B cell (primary cell): ENCODE data around the gene ZNF442. TPM values are rescaled to one million over a fixed set of nuclear protein-coding genes. Genes with fewer than 3 reads are reported as not detected.

Source experiments
- ATAC-seq: fragments of 200-7000 bp; cut with Tn5 transposase; one replicate; pipeline ENCODE4 v1.10.0; 2021; ENCODE audit warnings: low read depth, mild to moderate bottlenecking, moderate number of reproducible peaks, moderate library complexity
- CTCF ChIA-PET: fragments of 350-600 bp; sonication (Branson Sonifier 250); formaldehyde crosslinking; loops from one replicate; lab custom pipeline; 2021; ENCODE audit warnings: antibody characterized with exemption, inconsistent platforms; lab: Charles Lee
- POLR2A ChIA-PET: fragments of 350-600 bp; sonication (Branson Sonifier 250); formaldehyde crosslinking; loops from one replicate; lab custom pipeline; 2021; ENCODE audit warnings: antibody characterized with exemption; lab: Charles Lee
- DNase-seq: peaks from one replicate; pipeline ENCODE4 v3.0.0; 2013
- H2AFZ ChIP-seq: 2 replicates; pipeline ENCODE4 v1.6.1; 2012; ENCODE audit warnings: mild to moderate bottlenecking, low read depth, low read length; ENCODE audit not compliant: insufficient read depth, poor library complexity, severe bottlenecking
- H3K27ac ChIP-seq, 2 donors: 1 replicate in 1 of 2; 2 replicates in 1 of 2; pipeline ENCODE4 v1.5.1; 2012 to 2013; ENCODE audit warnings: low read length in 2 of 2, mild to moderate bottlenecking in 2 of 2, moderate library complexity in 1 of 2
- H3K27me3 ChIP-seq, 4 experiments: fragments of 200-600 bp in 1 of 4; sonication (generic) in 1 of 4; replicated peaks in 1 of 4; 1 replicate in 2 of 4; 2 replicates in 2 of 4; pipeline versions ENCODE4 v1.6.1 to v1.7.0; 2013 to 2016; ENCODE audit warnings: low read length in 3 of 4, mild to moderate bottlenecking in 2 of 4, mixed read lengths in 1 of 4, moderate library complexity in 1 of 4; ENCODE audit not compliant: insufficient read depth in 4 of 4, control insufficient read depth in 3 of 4; ENCODE audit errors: control extremely low read depth in 1 of 4
- H3K36me3 ChIP-seq, 2 experiments: replicated peaks in 1 of 2; 1 replicate in 1 of 2; 2 replicates in 1 of 2; pipeline versions ENCODE4 v1.6.1 to v1.7.1; 2013; ENCODE audit warnings: low read length in 1 of 2; ENCODE audit not compliant: insufficient read depth in 2 of 2, control insufficient read depth in 1 of 2; ENCODE audit errors: control extremely low read depth in 1 of 2, extremely low read depth in 1 of 2
- H3K4me1 ChIP-seq, 2 donors: fragments of 200-600 bp in 1 of 2; sonication (generic) in 1 of 2; 1 replicate in 1 of 2; 2 replicates in 1 of 2; pipeline versions ENCODE4 v1.5.1 to v1.6.1; 2013 to 2017; ENCODE audit warnings: low read length in 2 of 2; ENCODE audit not compliant: control insufficient read depth in 2 of 2, insufficient read depth in 2 of 2
- H3K4me2 ChIP-seq: replicated peaks from 2 replicates; pipeline ENCODE3; 2012; ENCODE audit warnings: mild to moderate bottlenecking, low read depth, low read length; ENCODE audit not compliant: poor library complexity, severe bottlenecking
- H3K4me3 ChIP-seq, 5 experiments: fragments of 200-600 bp in 1 of 5; sonication (generic) in 1 of 5; 1 replicate in 3 of 5; 2 replicates in 2 of 5; pipeline versions ENCODE4 v1.5.1 to v1.7.0; 2011 to 2016; ENCODE audit warnings: low read length in 4 of 5, mild to moderate bottlenecking in 4 of 5, low read depth in 2 of 5, control low read depth in 1 of 5, moderate library complexity in 1 of 5; ENCODE audit not compliant: insufficient read depth in 1 of 5; ENCODE audit errors: control extremely low read depth in 1 of 5, extremely low read depth in 1 of 5
- H3K79me2 ChIP-seq: fragments of 200-600 bp; sonication (generic); one replicate; pipeline ENCODE4 v1.6.0; 2016; ENCODE audit warnings: low read length; ENCODE audit not compliant: control insufficient read depth, insufficient read depth
- H3K9ac ChIP-seq: fragments of 200-600 bp; sonication (generic); 2 replicates; pipeline ENCODE4 v1.6.1; 2017; ENCODE audit warnings: mild to moderate bottlenecking, low read length, moderate library complexity
- H3K9me3 ChIP-seq, 3 donors: one replicate each; pipeline versions ENCODE4 v1.6.1 to v1.7.1; 2013; ENCODE audit warnings: low read length in 2 of 3; ENCODE audit not compliant: control insufficient read depth in 2 of 3, insufficient read depth in 1 of 3; ENCODE audit errors: control extremely low read depth in 1 of 3
- H4K20me1 ChIP-seq: 2 replicates; pipeline ENCODE4 v1.6.0; 2012; ENCODE audit warnings: mild to moderate bottlenecking, low read length; ENCODE audit not compliant: insufficient read depth, control insufficient read depth, poor library complexity, severe bottlenecking
- H3K27ac Mint-ChIP-seq: one replicate; pipeline ENCODE4 v1.8.0; 2021; ENCODE audit warnings: mixed read lengths
- H3K27me3 Mint-ChIP-seq: one replicate; pipeline ENCODE4 v1.8.0; 2021; ENCODE audit warnings: mixed read lengths
- H3K4me1 Mint-ChIP-seq: one replicate; pipeline ENCODE4 v1.8.0; 2021; ENCODE audit warnings: mixed read lengths
- H3K4me3 Mint-ChIP-seq: one replicate; pipeline ENCODE4 v1.8.0; 2021; ENCODE audit warnings: mixed read lengths
- H3K9me3 Mint-ChIP-seq: one replicate; pipeline ENCODE4 v1.8.0; 2022; ENCODE audit warnings: mixed read lengths; ENCODE audit not compliant: insufficient read depth
- CTCF ChIP-seq: fragments of 200-600 bp; IDR thresholded peaks from one replicate; pipeline ENCODE4 v1.8.0; 2022; ENCODE audit warnings: antibody characterized with exemption, mild to moderate bottlenecking
- EZH2 ChIP-seq: IDR thresholded peaks from 2 replicates; pipeline ENCODE4 v1.6.1; 2012; ENCODE audit warnings: borderline replicate concordance, low read depth, mild to moderate bottlenecking, moderate library complexity, low read length; ENCODE audit not compliant: insufficient read depth, poor library complexity, severe bottlenecking
- WGBS: methylation state at CpG from one replicate; pipeline ENCODE4 v1.1.5; 2013; ENCODE audit warnings: missing lambda C conversion rate; ENCODE audit not compliant: insufficient coverage; 5-methylcytosine and 5-hydroxymethylcytosine counted together
- intact Hi-C: fragments of 100-400 bp; cut with micrococcal nuclease; formaldehyde crosslinking; loops from one replicate; pipeline ENCODE4 v1.10.0; 2022
- polyA plus RNA-seq: library from polyadenylated mRNA; depleted of rRNA; stranded (reverse); fragments of >200 nt; gene quantifications from 2 replicates; pipeline ENCODE4 v1.2.3, GENCODE V29; 2012
- total RNA-seq, 2 donors: library from RNA; stranded (reverse); fragments of 120-200 nt in 1 of 2; gene quantifications; 1 replicate in 1 of 2; 2 replicates in 1 of 2; pipeline versions ENCODE4 v1.2.3 to v1.2.4, GENCODE V29; 2013 to 2022

ZNF442 gene
- total and polyA plus RNA-seq, 2 donors (not counting 1 experiment from before 2014, with no cell fraction given), result 0.69 to 6.9 TPM

GRCh38 chr19:12350890-12351197 is 14.6 kb downstream of the ZNF442 start:
- POLR2A ChIA-PET, result no interaction called here
- H3K36me3 ChIP-seq, result peaks cover 0 to 10% of the 10 kb centered on the region in 2 experiments
- DNase-seq (no peak), ATAC-seq (no peak)
- no peak overlapping the region for H3K27ac Mint-ChIP-seq
- no peaks in the 10 kb centered on the region for H3K27me3 ChIP-seq
- H3K4me3 ChIP-seq, result no peak overlapping the region
- H3K4me1 ChIP-seq, result no peaks in the 10 kb centered on the region
- CTCF ChIA-PET, result no interaction called here
- no peak overlapping the region for H2AFZ ChIP-seq
- WGBS, result 100% methylated on average over 1 of the region's 5 CpGs
- no peak overlapping the region for H3K4me2 ChIP-seq
- intact Hi-C loops, result no loop called here
- H3K79me2 ChIP-seq, result no peaks in the 10 kb centered on the region
- H4K20me1 ChIP-seq, result no peaks in the 10 kb centered on the region
- H3K9ac ChIP-seq, result no peak overlapping the region
- no peaks in the 10 kb centered on the region for H3K27me3 Mint-ChIP-seq
- peaks cover 15 to 51% (median 32%) of the 10 kb centered on the region in 3 donors for H3K9me3 ChIP-seq
- H3K27ac ChIP-seq, result no peak overlapping the region
- TF ChIP-seq EZH2, result no peak
- TF ChIP-seq CTCF, result no peak
- H3K4me3 Mint-ChIP-seq, result no peak overlapping the region
- peaks cover 24% of the 10 kb centered on the region for H3K9me3 Mint-ChIP-seq
- H3K4me1 Mint-ChIP-seq, result no peaks in the 10 kb centered on the region

DNA sequence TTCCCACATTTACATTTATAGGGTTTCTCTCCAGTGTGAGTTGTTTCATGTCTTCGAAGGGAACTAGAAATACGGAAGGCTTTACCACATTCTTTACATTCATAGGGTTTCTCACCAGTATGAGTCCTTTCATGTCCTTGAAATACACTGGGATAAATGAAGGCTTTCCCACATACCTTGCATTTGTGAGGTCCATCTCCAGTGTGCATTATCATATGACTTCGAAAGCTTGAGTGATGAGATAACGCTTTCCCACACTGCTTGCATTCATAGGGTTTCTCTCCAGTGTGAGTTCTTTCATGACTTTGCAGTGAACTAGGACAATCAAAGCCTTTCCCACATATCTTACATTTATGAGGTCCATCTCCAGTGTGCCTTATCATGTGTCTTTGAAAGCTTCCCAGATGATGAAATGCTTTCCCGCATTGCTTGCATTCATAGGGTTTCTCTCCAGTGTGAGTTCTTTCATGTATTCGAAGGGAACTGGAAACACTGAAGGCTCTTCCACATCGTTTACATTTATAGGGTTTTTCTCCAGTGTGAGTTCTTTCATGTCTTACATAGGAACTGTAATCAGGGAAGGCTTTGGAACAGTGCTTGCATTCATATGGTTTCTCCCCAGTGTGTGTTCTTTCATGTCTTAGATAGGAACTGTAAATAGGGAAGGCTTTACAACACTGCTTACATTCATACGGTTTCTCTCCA is 15.1 kb downstream of the ZNF442 start:
- no peak for TF ChIP-seq EZH2
- TF ChIP-seq CTCF, result no peak
- Mint-ChIP-seq H3K4me3 (no peak overlapping the region), H3K9me3 (peaks cover 25% of the 10 kb centered on the region), H3K4me1 (no peaks in the 10 kb centered on the region), H3K27me3 (no peaks in the 10 kb centered on the region), H3K27ac (no peak overlapping the region)
- Histone ChIP-seq H4K20me1 (no peaks in the 10 kb centered on the region), H3K9me3 (peaks cover 15 to 51% (median 27%) of the 10 kb centered on the region in 3 donors), H3K79me2 (no peaks in the 10 kb centered on the region), H3K27me3 (no peaks in the 10 kb centered on the region), H2AFZ (no peak overlapping the region), H3K4me3 (no peak overlapping the region), H3K4me2 (no peak overlapping the region), H3K9ac (no peak overlapping the region), H3K27ac (no peak overlapping the region), H3K36me3 (peaks cover 0 to 10% of the 10 kb centered on the region in 2 experiments), H3K4me1 (no peaks in the 10 kb centered on the region)
- CTCF ChIA-PET, result no interaction called here
- ATAC-seq, result no peak
- POLR2A ChIA-PET, result no interaction called here
- intact Hi-C loops, result no loop called here
- DNase-seq, result no peak
- 93% methylated on average over 2 of the region's 8 CpGs for WGBS
